T47D (cell line): ENCODE results near the gene C1orf146.
"Not testable (repeated sequence)": the region's sequence is repeated elsewhere in the genome, so short reads cannot be mapped to it uniquely, and the experiment has no call there.

Source experiments
- DNase-seq, 2 experiments: peaks; one replicate each; pipeline versions ENCODE4 v3.0.0 to v3.0.0-alpha.2; 2011 to 2012; ENCODE audit warnings: low read depth in 1 of 2, low spot score in 1 of 2
- JUND ChIP-seq: IDR thresholded peaks from 2 replicates; pipeline ENCODE4 v1.6.1; 2012; ENCODE audit warnings: low read depth
- in situ Hi-C: cut with HindIII; loops from 2 replicates; pipeline ENCODE4 v1.10.0; 2016; ENCODE audit warnings: low sequenced_read_pairs, low pct_unique_long_range_greater_than_20kb

The C1orf146 gene

GRCh38 chr1:92218559-92218958 is 844 bp downstream of the C1orf146 start:
- DNase-seq: no peak
- in situ Hi-C loops: no loop called here
- no peak for TF ChIP-seq JUND

GRCh38 chr1:92219028-92219427 is 1.3 kb downstream of the C1orf146 start:
- no peak for TF ChIP-seq JUND
- no peak for DNase-seq
- in situ Hi-C loops: no loop called here

- DNase-seq: no peak
- TF ChIP-seq JUND: no peak
- in situ Hi-C loops: no loop called here
These were observed 10.7 kb downstream of the C1orf146 start for GRCh38 chr1:92228401-92228800.

- no peak for TF ChIP-seq JUND
- no peak for DNase-seq
- in situ Hi-C loops: no loop called here
These were observed 13.0 kb downstream of the C1orf146 start for GRCh38 chr1:92230736-92231135.

GRCh38 chr1:92240034-92240433 is 22.3 kb downstream of the C1orf146 start:
- in situ Hi-C loops: no loop called here
- DNase-seq: no peak

GRCh38 chr1:92244376-92244775 is 26.7 kb downstream of the C1orf146 start:
- in situ Hi-C loops: no loop called here
- no peak for DNase-seq
- TF ChIP-seq JUND: no peak

More at GRCh38 chr1:92240034-92240433, 22.3 kb downstream of the C1orf146 start:
- TF ChIP-seq JUND: no peak

- in situ Hi-C loops, DNase-seq: not testable (repeated sequence)
These were observed 37.0 kb downstream of the C1orf146 start for GRCh38 chr1:92254714-92255113.

- no peak for TF ChIP-seq JUND
- in situ Hi-C loops: no loop called here
These were observed 41.6 kb downstream of the C1orf146 start for GRCh38 chr1:92259350-92259749.

GRCh38 chr1:92262516-92262915 is 44.8 kb downstream of the C1orf146 start:
- TF ChIP-seq JUND: no peak
- in situ Hi-C loops: no loop called here
- no peak for DNase-seq

More at GRCh38 chr1:92259350-92259749, 41.6 kb downstream of the C1orf146 start:
- DNase-seq: no peak

GRCh38 chr1:92273039-92273438 is 55.3 kb downstream of the C1orf146 start:
- DNase-seq: no peak
- no peak for TF ChIP-seq JUND
- in situ Hi-C loops: no loop called here

GRCh38 chr1:92274939-92275338 is 57.2 kb downstream of the C1orf146 start:
- in situ Hi-C loops: no loop called here
- TF ChIP-seq JUND: no peak
- no peak for DNase-seq

- DNase-seq: no peak
- no peak for TF ChIP-seq JUND
- in situ Hi-C loops: no loop called here
These were observed 58.4 kb downstream of the C1orf146 start for GRCh38 chr1:92276082-92276481.

- no peak for DNase-seq
- in situ Hi-C loops: no loop called here
- no peak for TF ChIP-seq JUND
These were observed 59.5 kb downstream of the C1orf146 start for GRCh38 chr1:92277105-92277723.

GRCh38 chr1:92279781-92280180 is 62.1 kb downstream of the C1orf146 start:
- in situ Hi-C loops: not testable (repeated sequence)

GRCh38 chr1:92281411-92281810 is 63.7 kb downstream of the C1orf146 start:
- in situ Hi-C loops, DNase-seq: not testable (repeated sequence)

More at GRCh38 chr1:92279781-92280180, 62.1 kb downstream of the C1orf146 start:
- not testable (repeated sequence) for DNase-seq
